ENCODE data around the gene SERPINF2.
"Not testable (repeated sequence)": the region's sequence is repeated elsewhere in the genome, so short reads cannot be mapped to it uniquely, and the experiment has no call there.

SERPINF2 gene

DNA sequence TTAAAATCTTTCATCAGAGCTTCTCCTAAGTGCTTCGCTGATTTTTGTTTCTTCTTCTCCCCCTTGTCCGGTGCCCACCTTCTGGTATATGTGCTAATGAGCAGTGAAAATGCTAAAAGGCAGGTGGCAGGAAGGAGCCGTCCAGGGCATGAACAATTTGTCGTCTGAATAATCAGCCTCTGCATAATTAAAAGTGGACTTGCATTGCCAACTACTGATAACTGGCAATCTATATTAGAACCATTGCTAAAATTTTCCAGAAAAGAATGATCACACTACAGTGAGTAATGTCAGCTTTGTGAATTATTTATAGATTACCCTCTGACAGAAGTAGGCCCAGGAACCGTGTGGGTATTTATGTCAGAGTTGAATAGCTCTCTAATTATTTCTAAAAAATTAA, 47.3 kb downstream of the SERPINF2 start:
- peaks cover 19% of the 10 kb centered on the region for H3K36me3 ChIP-seq (ENCODE audit: control insufficient read depth, insufficient read depth, low read length)

DNA sequence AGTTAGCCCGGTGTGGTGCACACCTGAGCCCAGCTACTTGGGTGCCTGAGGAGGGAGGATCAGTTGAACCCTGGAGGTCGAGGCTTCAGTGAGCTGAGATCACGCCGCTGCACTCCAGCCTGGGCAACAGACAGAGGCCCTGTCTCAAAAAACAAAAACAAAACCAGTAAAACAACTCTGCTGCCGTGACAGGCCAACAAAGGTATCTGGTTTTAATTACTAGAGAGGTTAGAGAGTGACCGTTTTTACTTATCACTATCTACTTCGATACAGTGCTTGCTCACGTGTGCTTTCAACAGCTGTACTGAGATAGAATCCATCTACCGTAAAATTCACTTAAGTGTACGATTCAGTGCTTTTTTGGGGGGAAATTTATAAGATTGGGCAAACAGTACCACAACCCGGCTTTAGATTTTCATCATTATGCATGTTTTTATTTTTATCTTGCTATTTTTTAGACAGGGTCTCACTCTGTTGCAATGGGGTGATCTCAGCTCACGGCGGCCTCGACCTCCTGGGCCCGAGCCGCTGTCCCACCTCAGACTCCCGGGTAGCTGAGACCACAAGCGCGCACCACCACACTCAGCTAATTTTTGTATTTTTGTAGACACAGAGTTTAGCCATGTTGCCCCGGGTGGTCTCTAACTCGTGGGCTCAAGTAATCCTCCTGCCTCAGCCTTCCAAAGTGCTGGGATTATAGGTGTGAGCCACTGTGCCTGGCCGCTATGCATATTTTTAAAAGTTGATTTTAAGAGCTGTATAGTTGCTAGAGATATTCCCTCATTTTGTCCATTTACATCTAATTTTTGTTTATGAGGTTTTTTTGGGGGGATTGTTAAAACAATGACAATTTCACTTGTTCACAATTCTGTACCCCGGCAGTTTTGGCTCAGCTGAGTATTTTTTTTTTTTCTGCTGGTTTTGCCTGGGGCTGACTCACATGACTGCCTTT, 50.1 kb downstream of the SERPINF2 start:
- Histone ChIP-seq H3K27ac (ENCODE audit: insufficient read depth, low read depth, low read length, poor library complexity, severe bottlenecking) (no peak overlapping the region), H3K9me3 (ENCODE audit: control insufficient read depth, low read length) (no peaks in the 10 kb centered on the region), H3K4me3 (ENCODE audit: insufficient read depth, low read depth, low read length) (no peak overlapping the region), H3K36me3 (ENCODE audit: control insufficient read depth, insufficient read depth, low read length) (peaks cover 6% of the 10 kb centered on the region), H3K4me1 (ENCODE audit: control insufficient read depth, insufficient read depth, low read length) (no peaks in the 10 kb centered on the region), H3K27me3 (ENCODE audit: control insufficient read depth, insufficient read depth, low read length, poor library complexity, severe bottlenecking) (no peaks in the 10 kb centered on the region)
- 86% methylated on average over 23 of the region's 23 CpGs for WGBS, 2 experiments

More for the DNA sequence above, 47.3 kb downstream of the SERPINF2 start:
- Histone ChIP-seq H3K4me1 (ENCODE audit: control insufficient read depth, insufficient read depth, low read length) (no peaks in the 10 kb centered on the region), H3K27me3 (ENCODE audit: control insufficient read depth, insufficient read depth, low read length, poor library complexity, severe bottlenecking) (no peaks in the 10 kb centered on the region), H3K4me3 (ENCODE audit: insufficient read depth, low read depth, low read length) (no peak overlapping the region), H3K9me3 (ENCODE audit: control insufficient read depth, low read length) (no peaks in the 10 kb centered on the region), H3K27ac (ENCODE audit: insufficient read depth, low read depth, low read length, poor library complexity, severe bottlenecking) (no peak overlapping the region)
- WGBS, 2 experiments, result 57 to 69% methylated on average over 3 to 4 of the region's 5 CpGs

DNA sequence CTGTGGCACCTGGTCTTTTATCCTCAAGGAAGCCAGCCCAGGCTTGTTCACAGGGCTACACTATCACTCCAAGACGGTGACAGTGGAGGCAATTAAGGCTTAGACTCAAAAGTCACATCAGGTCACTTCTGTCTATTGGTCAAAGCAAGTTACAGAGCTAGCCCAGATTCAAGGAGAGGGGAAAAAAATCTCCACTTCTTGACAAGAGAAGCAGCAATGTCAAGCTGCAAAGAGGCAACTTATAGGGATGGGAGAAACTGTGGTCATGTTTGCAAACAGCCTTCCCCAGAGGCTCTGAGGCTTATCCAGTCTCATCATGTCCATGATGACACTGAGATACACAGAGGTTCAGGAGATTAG, 50.8 kb downstream of the SERPINF2 start:
- Histone ChIP-seq H3K9me3 (ENCODE audit: control insufficient read depth, low read length) (no peaks in the 10 kb centered on the region), H3K27ac (ENCODE audit: insufficient read depth, low read depth, low read length, poor library complexity, severe bottlenecking) (no peak overlapping the region), H3K27me3 (ENCODE audit: control insufficient read depth, insufficient read depth, low read length, poor library complexity, severe bottlenecking) (no peaks in the 10 kb centered on the region), H3K4me3 (ENCODE audit: insufficient read depth, low read depth, low read length) (no peak overlapping the region), H3K4me1 (ENCODE audit: control insufficient read depth, insufficient read depth, low read length) (no peaks in the 10 kb centered on the region), H3K36me3 (ENCODE audit: control insufficient read depth, insufficient read depth, low read length) (peaks cover 6% of the 10 kb centered on the region)
- 83 to 87% methylated on average over 1 of the region's 1 CpG for WGBS, 2 experiments

DNA sequence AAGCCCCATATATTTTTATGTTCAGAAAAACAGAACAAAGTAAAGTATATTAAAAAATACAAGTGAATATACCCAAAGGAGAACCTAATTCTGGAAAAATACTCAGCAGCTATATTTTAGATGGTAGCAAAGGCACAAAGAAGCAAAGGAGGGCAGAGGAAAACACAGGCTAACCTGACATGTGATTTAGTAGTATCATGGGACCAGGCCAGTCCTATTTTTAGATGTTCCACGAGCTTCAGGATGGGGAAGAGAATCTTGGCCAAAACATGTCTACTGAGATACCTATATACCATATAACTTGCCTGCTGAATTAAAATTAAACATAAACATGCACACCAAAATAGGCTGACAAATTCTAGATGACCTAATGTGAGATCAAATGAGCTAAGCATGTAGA, 54.1 kb downstream of the SERPINF2 start:
- Histone ChIP-seq H3K36me3 (ENCODE audit: control insufficient read depth, insufficient read depth, low read length) (peaks cover 16% of the 10 kb centered on the region), H3K27me3 (ENCODE audit: control insufficient read depth, insufficient read depth, low read length, poor library complexity, severe bottlenecking) (no peaks in the 10 kb centered on the region), H3K4me3 (ENCODE audit: insufficient read depth, low read depth, low read length) (no peak overlapping the region), H3K27ac (ENCODE audit: insufficient read depth, low read depth, low read length, poor library complexity, severe bottlenecking) (no peak overlapping the region), H3K4me1 (ENCODE audit: control insufficient read depth, insufficient read depth, low read length) (no peaks in the 10 kb centered on the region), H3K9me3 (ENCODE audit: control insufficient read depth, low read length) (no peaks in the 10 kb centered on the region)
- 94 to 100% methylated on average over 1 of the region's 1 CpG for WGBS, 2 experiments

DNA sequence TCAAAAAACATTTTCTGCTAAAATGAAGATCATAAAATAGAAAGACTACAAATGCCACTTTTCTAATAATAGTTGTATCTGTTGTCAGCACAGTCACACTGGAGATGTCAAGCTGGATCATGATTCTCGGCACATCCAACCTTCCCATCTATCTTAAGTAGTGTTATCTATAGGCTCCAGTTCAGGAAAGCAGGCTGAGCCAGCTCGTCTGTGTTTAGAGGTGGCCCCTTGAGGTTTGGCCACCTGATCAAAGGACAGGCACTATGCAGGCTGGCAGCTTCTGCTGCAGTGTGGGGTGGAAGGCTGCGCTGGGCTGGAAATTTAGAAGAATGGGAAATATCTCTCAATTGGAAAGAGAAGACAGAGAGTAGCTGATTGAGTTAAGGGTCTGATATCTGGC, 54.7 kb downstream of the SERPINF2 start:
- WGBS, 2 experiments, result 90 to 96% methylated on average over 3 of the region's 3 CpGs
- Histone ChIP-seq H3K27ac (ENCODE audit: insufficient read depth, low read depth, low read length, poor library complexity, severe bottlenecking) (no peak overlapping the region), H3K4me3 (ENCODE audit: insufficient read depth, low read depth, low read length) (no peak overlapping the region), H3K4me1 (ENCODE audit: control insufficient read depth, insufficient read depth, low read length) (no peaks in the 10 kb centered on the region), H3K36me3 (ENCODE audit: control insufficient read depth, insufficient read depth, low read length) (peaks cover 16% of the 10 kb centered on the region), H3K9me3 (ENCODE audit: control insufficient read depth, low read length) (no peaks in the 10 kb centered on the region), H3K27me3 (ENCODE audit: control insufficient read depth, insufficient read depth, low read length, poor library complexity, severe bottlenecking) (no peaks in the 10 kb centered on the region)

DNA sequence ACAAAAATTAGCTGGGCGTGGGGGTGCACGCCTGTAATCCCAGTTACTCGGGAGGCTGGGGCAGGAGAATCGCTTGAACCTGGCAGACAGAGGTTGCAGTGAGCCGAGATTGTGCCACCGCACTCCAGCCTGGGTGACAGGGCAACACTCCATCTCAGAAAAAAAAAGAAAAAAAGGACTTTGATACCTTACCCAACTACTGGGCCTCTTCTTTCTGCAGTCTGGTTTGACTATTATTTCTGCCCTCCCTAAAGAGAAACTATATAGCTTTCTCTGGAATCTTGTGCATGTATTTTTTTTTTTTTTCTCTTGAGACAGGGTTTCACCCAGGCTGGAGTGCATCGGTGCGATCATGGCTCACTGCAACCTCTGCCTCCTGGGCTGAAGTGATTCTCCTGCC, 55.2 kb downstream of the SERPINF2 start:
- H3K4me3 ChIP-seq (ENCODE audit: insufficient read depth, low read depth, low read length); H3K27ac ChIP-seq (ENCODE audit: insufficient read depth, low read depth, low read length, poor library complexity, severe bottlenecking): not testable (repeated sequence)

DNA sequence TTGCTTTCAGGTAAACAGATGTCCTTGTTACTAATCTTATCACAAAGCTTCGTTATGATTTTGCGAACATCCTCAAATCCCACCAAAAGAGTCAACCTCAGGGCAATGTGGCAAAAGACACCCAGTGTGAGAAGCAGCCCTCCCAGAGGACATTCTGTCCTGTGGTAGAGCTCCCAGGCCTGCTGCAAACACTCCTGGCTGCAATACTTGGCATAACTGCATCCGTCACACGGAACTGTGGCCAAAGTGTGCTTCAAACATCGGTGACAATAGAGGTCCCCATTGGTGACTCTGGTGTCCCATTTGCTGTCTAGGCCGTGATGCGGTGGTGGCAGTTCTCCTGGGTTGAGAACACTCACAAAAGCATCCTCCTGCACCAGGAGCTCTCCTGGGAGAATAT, 57.6 kb downstream of the SERPINF2 start:
- Histone ChIP-seq H3K4me1 (ENCODE audit: control insufficient read depth, insufficient read depth, low read length) (no peaks in the 10 kb centered on the region), H3K27ac (ENCODE audit: insufficient read depth, low read depth, low read length, poor library complexity, severe bottlenecking) (no peak overlapping the region), H3K9me3 (ENCODE audit: control insufficient read depth, low read length) (no peaks in the 10 kb centered on the region), H3K27me3 (ENCODE audit: control insufficient read depth, insufficient read depth, low read length, poor library complexity, severe bottlenecking) (no peaks in the 10 kb centered on the region), H3K36me3 (ENCODE audit: control insufficient read depth, insufficient read depth, low read length) (peaks cover 9% of the 10 kb centered on the region), H3K4me3 (ENCODE audit: insufficient read depth, low read depth, low read length) (no peak overlapping the region)
- 95 to 97% methylated on average over 7 of the region's 7 CpGs for WGBS, 2 experiments

More for the DNA sequence above, 55.2 kb downstream of the SERPINF2 start:
- not testable (repeated sequence) for H3K4me1 ChIP-seq (ENCODE audit: control insufficient read depth, insufficient read depth, low read length); H3K9me3 ChIP-seq (ENCODE audit: control insufficient read depth, low read length); H3K27me3 ChIP-seq (ENCODE audit: control insufficient read depth, insufficient read depth, low read length, poor library complexity, severe bottlenecking)
- peaks cover 13% of the 10 kb centered on the region for H3K36me3 ChIP-seq (ENCODE audit: control insufficient read depth, insufficient read depth, low read length)
- WGBS, 2 experiments, result 96% methylated on average over 8 of the region's 8 CpGs

DNA sequence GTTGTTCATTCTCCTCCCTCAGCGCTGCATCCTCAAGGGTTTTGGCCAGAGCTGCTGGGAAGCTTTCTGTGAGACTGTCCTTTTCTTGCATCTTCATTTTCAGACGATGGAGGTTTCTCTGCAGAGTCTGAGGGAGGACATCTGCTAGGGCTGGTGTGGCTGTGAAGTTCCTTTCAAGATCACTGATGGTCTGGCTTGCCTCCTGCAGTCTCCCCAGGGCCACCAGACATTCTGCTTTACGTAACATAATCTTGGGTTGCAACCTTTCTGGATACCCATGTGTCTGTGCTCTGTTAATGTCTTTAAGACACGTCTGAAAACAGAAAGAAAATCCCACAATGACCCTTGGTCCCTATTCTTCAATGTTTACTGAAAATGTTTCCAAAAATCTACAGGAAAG, 58.0 kb downstream of the SERPINF2 start:
- 95 to 96% methylated on average over 4 of the region's 4 CpGs for WGBS, 2 experiments

DNA sequence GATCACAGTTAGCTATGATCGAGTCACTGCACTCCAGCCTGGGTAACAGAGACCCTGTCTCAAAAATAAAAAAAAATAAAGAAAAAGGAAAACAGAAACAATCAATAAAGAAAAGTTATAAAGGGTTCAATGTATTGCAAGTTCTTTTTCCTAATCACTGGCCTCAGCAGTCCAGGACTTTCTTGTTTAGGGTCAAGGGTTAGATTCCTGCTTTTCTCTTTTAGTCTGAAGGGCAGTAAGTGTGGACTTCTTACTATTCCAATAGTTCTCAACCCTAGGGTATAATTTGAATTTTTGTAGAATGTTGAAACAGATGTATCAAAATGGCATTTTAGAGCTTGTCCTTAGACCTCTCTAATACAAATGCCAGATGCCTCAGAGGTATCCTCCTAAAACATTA, 59.8 kb downstream of the SERPINF2 start:
- Histone ChIP-seq H3K27me3 (ENCODE audit: control insufficient read depth, insufficient read depth, low read length, poor library complexity, severe bottlenecking) (no peaks in the 10 kb centered on the region), H3K4me3 (ENCODE audit: insufficient read depth, low read depth, low read length) (no peak overlapping the region), H3K27ac (ENCODE audit: insufficient read depth, low read depth, low read length, poor library complexity, severe bottlenecking) (no peak overlapping the region), H3K4me1 (ENCODE audit: control insufficient read depth, insufficient read depth, low read length) (no peaks in the 10 kb centered on the region), H3K36me3 (ENCODE audit: control insufficient read depth, insufficient read depth, low read length) (peaks cover 9% of the 10 kb centered on the region), H3K9me3 (ENCODE audit: control insufficient read depth, low read length) (no peaks in the 10 kb centered on the region)
- WGBS, 2 experiments, result 88 to 93% methylated on average over 1 of the region's 1 CpG

More for the DNA sequence above, 58.0 kb downstream of the SERPINF2 start:
- H3K36me3 ChIP-seq (ENCODE audit: control insufficient read depth, insufficient read depth, low read length), result peaks cover 9% of the 10 kb centered on the region
- no peak overlapping the region for H3K27ac ChIP-seq (ENCODE audit: insufficient read depth, low read depth, low read length, poor library complexity, severe bottlenecking)
- H3K4me3 ChIP-seq (ENCODE audit: insufficient read depth, low read depth, low read length), result no peak overlapping the region
- no peaks in the 10 kb centered on the region for H3K9me3 ChIP-seq (ENCODE audit: control insufficient read depth, low read length)
- H3K27me3 ChIP-seq (ENCODE audit: control insufficient read depth, insufficient read depth, low read length, poor library complexity, severe bottlenecking), result no peaks in the 10 kb centered on the region
- H3K4me1 ChIP-seq (ENCODE audit: control insufficient read depth, insufficient read depth, low read length), result no peaks in the 10 kb centered on the region

DNA sequence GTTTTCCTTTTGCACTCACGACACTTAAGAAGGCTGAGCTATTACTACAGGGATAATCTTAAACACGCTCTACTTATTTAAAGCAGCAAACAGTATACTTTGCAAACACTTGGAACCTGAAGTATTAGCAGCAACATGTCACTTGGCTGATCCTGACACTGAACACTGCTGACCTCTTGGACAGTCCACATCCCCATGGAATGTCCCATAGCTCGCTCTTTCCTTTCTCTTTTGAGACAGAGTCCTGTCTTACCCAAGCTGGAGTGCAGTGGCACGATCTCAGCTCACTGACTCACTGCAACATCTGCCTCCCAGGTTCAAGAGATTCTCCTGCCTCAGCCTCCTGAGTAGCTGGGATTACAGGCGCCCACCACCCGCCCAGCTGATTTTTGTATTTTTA, 60.6 kb downstream of the SERPINF2 start:
- Histone ChIP-seq H3K27ac (ENCODE audit: insufficient read depth, low read depth, low read length, poor library complexity, severe bottlenecking) (no peak overlapping the region), H3K36me3 (ENCODE audit: control insufficient read depth, insufficient read depth, low read length) (peaks cover 9% of the 10 kb centered on the region), H3K9me3 (ENCODE audit: control insufficient read depth, low read length) (no peaks in the 10 kb centered on the region), H3K4me1 (ENCODE audit: control insufficient read depth, insufficient read depth, low read length) (no peaks in the 10 kb centered on the region), H3K27me3 (ENCODE audit: control insufficient read depth, insufficient read depth, low read length, poor library complexity, severe bottlenecking) (no peaks in the 10 kb centered on the region), H3K4me3 (ENCODE audit: insufficient read depth, low read depth, low read length) (no peak overlapping the region)
- WGBS, 2 experiments, result 91 to 95% methylated on average over 6 of the region's 6 CpGs
